NCI-H510A (cell line): Measurements from ENCODE around the gene VWC2.
"Not testable (repeated sequence)": the region's sequence is repeated elsewhere in the genome, so short reads cannot be mapped to it uniquely, and the experiment has no call there.

Experiments used
- DNase-seq: peaks from one replicate; lab custom pipeline; 2025; lab: John Stamatoyannopoulos, UW

VWC2 gene

GRCh38 chr7:49851614-49851934 is 78.1 kb downstream of the VWC2 start:
- DNase-seq: not testable (repeated sequence)

GRCh38 chr7:49852619-49853462 is 79.4 kb downstream of the VWC2 start:
- DNase-seq: no peak

- no peak for DNase-seq
Observed at GRCh38 chr7:49855281-49855980, 82.0 kb downstream of the VWC2 start.

GRCh38 chr7:49860293-49860692 is 86.9 kb downstream of the VWC2 start:
- DNase-seq: no peak

GRCh38 chr7:49866076-49866735 is 92.8 kb downstream of the VWC2 start:
- no peak for DNase-seq

- DNase-seq: no peak
Observed at GRCh38 chr7:49866910-49867309, 93.5 kb downstream of the VWC2 start.

GRCh38 chr7:49873420-49873819 is 100.0 kb downstream of the VWC2 start:
- no peak for DNase-seq

GRCh38 chr7:49875336-49875735 is 101.9 kb downstream of the VWC2 start:
- DNase-seq: no peak

GRCh38 chr7:49876202-49876601 is 102.8 kb downstream of the VWC2 start:
- no peak for DNase-seq

GRCh38 chr7:49878089-49878488 is 104.7 kb downstream of the VWC2 start:
- DNase-seq: no peak

- DNase-seq: no peak
Observed at GRCh38 chr7:49878627-49879026, 105.2 kb downstream of the VWC2 start.

GRCh38 chr7:49883933-49884332 is 110.5 kb downstream of the VWC2 start:
- no peak for DNase-seq

- DNase-seq: no peak
Observed at GRCh38 chr7:49885593-49886285, 112.3 kb downstream of the VWC2 start.

GRCh38 chr7:49892481-49892880 is 119.0 kb downstream of the VWC2 start:
- DNase-seq: no peak

- DNase-seq: no peak
Observed at GRCh38 chr7:49893131-49893530, 119.7 kb downstream of the VWC2 start.

GRCh38 chr7:49894543-49894942 is 121.1 kb downstream of the VWC2 start:
- DNase-seq: no peak

GRCh38 chr7:49911909-49912308 is 138.5 kb downstream of the VWC2 start:
- no peak for DNase-seq

GRCh38 chr7:49926720-49927119 is 153.3 kb downstream of the VWC2 start:
- no peak for DNase-seq

GRCh38 chr7:49927631-49928030 is 154.2 kb downstream of the VWC2 start:
- DNase-seq: no peak

GRCh38 chr7:49928787-49929186 is 155.3 kb downstream of the VWC2 start:
- DNase-seq: no peak

- DNase-seq: no peak
Observed at GRCh38 chr7:49931627-49932026, 158.2 kb downstream of the VWC2 start.

GRCh38 chr7:49937608-49938007 is 164.2 kb downstream of the VWC2 start:
- DNase-seq: no peak
